NT2/D1 (cell line): ENCODE results near the gene CILP2.

Experiments used
- SUZ12 ChIP-seq: IDR thresholded peaks from 2 replicates; pipeline ENCODE4 v1.6.1; 2011; ENCODE audit not compliant: insufficient read length, insufficient read depth; ENCODE audit errors: extremely low read depth
- YY1 ChIP-seq: IDR thresholded peaks from 2 replicates; pipeline ENCODE4 v1.6.1; 2011; ENCODE audit not compliant: insufficient read length, insufficient read depth
- ZNF274 ChIP-seq: IDR thresholded peaks from 2 replicates; pipeline ENCODE4 v1.6.1; 2011; ENCODE audit warnings: mild to moderate bottlenecking, low read depth, low read length

- TF ChIP-seq ZNF274 (no peak), YY1 (no peak), SUZ12 (no peak)
Observed at GRCh38 chr19:19563348-19563848, 25.3 kb downstream of the CILP2 start.
